K562 (cell line): ENCODE results near the gene TSHB. TPM values are rescaled to one million over a fixed set of nuclear protein-coding genes. Genes with fewer than 3 reads are reported as not detected.

Experiments used
- ATAC-seq: fragments of 200-7000 bp; cut with Tn5 transposase; 3 replicates; pipeline ENCODE4 v1.9.1; 2020; ENCODE audit warnings: moderate library complexity
- BruUV-seq: library from RNA; stranded (reverse); fragments of 400-500 nt; replicated peaks from 2 replicates; lab custom pipeline; 2021; lab: Mats Ljungman, UMichigan
- CTCF ChIA-PET: fragments of 300-600 bp; formaldehyde crosslinking; extraction: SDS; loops from one replicate; lab custom pipeline; 2021; ENCODE audit warnings: low intra/inter-chr PET ratio; lab: Yijun Ruan, JAX
- POLR2A ChIA-PET: fragments of 300-600, 350-650 bp; sonication (Branson Sonifier 250); formaldehyde crosslinking; extraction: SDS; loops from one replicate; lab custom pipeline; 2021; ENCODE audit warnings: antibody characterized with exemption, inconsistent platforms; lab: Yijun Ruan, JAX
- DNase-seq, 4 experiments: peaks; one replicate each; pipeline versions ENCODE4 v3.0.0 to v3.0.0-alpha.2; 2011 to 2018; ENCODE audit warnings: low spot score in 3 of 4, mixed read lengths in 3 of 4; ENCODE audit errors: extremely low read depth in 1 of 4
- FAIRE-seq: peaks from 2 replicates; lab custom pipeline; 2011; peaks lifted over from hg19 to GRCh38; lab: Jason Lieb, UNC
- H2AFZ ChIP-seq: 2 replicates; pipeline ENCODE4 v1.6.0; 2011; ENCODE audit warnings: low read depth, low read length, control low read depth, inconsistent platforms
- H3K27ac ChIP-seq: fragments of 200-600 bp; 3 replicates; pipeline ENCODE4 v1.8.0; 2011; ENCODE audit warnings: low read depth, mild to moderate bottlenecking, control low read depth, inconsistent platforms, low read length, moderate library complexity, mixed read lengths; ENCODE audit errors: extremely low read depth
- H3K27me3 ChIP-seq, 2 experiments: fragments of 300-600 bp in 1 of 2; 2 replicates in 1 of 2; 3 replicates in 1 of 2; pipeline versions ENCODE4 v1.6.0 to v1.8.0; 2011; ENCODE audit warnings: inconsistent platforms in 2 of 2, low read length in 2 of 2, mild to moderate bottlenecking in 1 of 2, mixed read lengths in 1 of 2, moderate library complexity in 1 of 2; ENCODE audit not compliant: control insufficient read depth in 2 of 2, insufficient read depth in 2 of 2
- H3K36me3 ChIP-seq: fragments of 300-600 bp; 3 replicates; pipeline ENCODE4 v1.8.0; 2011; ENCODE audit warnings: mild to moderate bottlenecking, low read length, inconsistent platforms; ENCODE audit not compliant: control insufficient read depth, insufficient read depth
- H3K4me1 ChIP-seq, 2 experiments: fragments of 200-600 bp in 1 of 2; replicated peaks in 1 of 2; 2 replicates in 1 of 2; 3 replicates in 1 of 2; pipeline versions ENCODE4 v1.5.1 to v1.8.0; 2011; ENCODE audit warnings: inconsistent platforms in 2 of 2, low read length in 2 of 2, mild to moderate bottlenecking in 1 of 2, mixed read lengths in 1 of 2, moderate library complexity in 1 of 2; ENCODE audit not compliant: control insufficient read depth in 2 of 2, insufficient read depth in 2 of 2
- H3K4me2 ChIP-seq: 2 replicates; pipeline ENCODE4 v1.6.1; 2011; ENCODE audit warnings: low read length, control low read depth, inconsistent platforms, mixed read lengths; ENCODE audit not compliant: insufficient read depth
- H3K4me3 ChIP-seq: fragments of 200-600 bp; sonication (generic), shearing (Covaris generic); 2 replicates; pipeline ENCODE4 v1.5.1; 2016; ENCODE audit warnings: control low read depth, inconsistent platforms
- H3K79me2 ChIP-seq: fragments of 200-600 bp; 3 replicates; pipeline ENCODE4 v1.8.0; 2011; ENCODE audit warnings: low read length, inconsistent platforms; ENCODE audit not compliant: control insufficient read depth, insufficient read depth
- H3K9ac ChIP-seq, 2 experiments: 2 replicates each; pipeline versions ENCODE4 v1.6.0 to v1.6.1; 2011; ENCODE audit warnings: low read depth in 2 of 2, low read length in 2 of 2, control low read depth in 1 of 2, inconsistent platforms in 1 of 2, mild to moderate bottlenecking in 1 of 2, mixed read lengths in 1 of 2; ENCODE audit not compliant: insufficient read depth in 1 of 2
- H3K9me1 ChIP-seq: one replicate; pipeline ENCODE4 v1.6.0; 2011; ENCODE audit warnings: inconsistent platforms, mild to moderate bottlenecking, low read length, moderate library complexity; ENCODE audit not compliant: control insufficient read depth, insufficient read depth
- H3K9me3 ChIP-seq: replicated peaks from 2 replicates; pipeline ENCODE4 v1.5.1; 2011; ENCODE audit warnings: low read depth, low read length, inconsistent platforms; ENCODE audit not compliant: control insufficient read depth, insufficient read depth
- H4K20me1 ChIP-seq: replicated peaks from 2 replicates; pipeline ENCODE4 v1.6.1; 2011; ENCODE audit warnings: low read length, inconsistent platforms, mixed read lengths; ENCODE audit not compliant: control insufficient read depth, insufficient read depth
- BCOR ChIP-seq: fragments of 450-650 bp; IDR thresholded peaks from 2 replicates; pipeline ENCODE4 v1.6.1; 2016
- BRCA1 ChIP-seq, 2 experiments: fragments of 450-650 bp in 1 of 2; sonication (generic) in 1 of 2; formaldehyde crosslinking in 1 of 2; IDR thresholded peaks; 2 replicates each; pipeline versions ENCODE4 v1.5.0 to v1.6.1; 2017 to 2020; ENCODE audit warnings: mild to moderate bottlenecking in 1 of 2, missing genetic modification reagents in 1 of 2
- ZFP91 ChIP-seq: sonication (generic); formaldehyde crosslinking; IDR thresholded peaks from 2 replicates; pipeline ENCODE4 v1.8.0; 2022; ENCODE audit warnings: mild to moderate bottlenecking, missing genetic modification reagents
- ZNF124 ChIP-seq: sonication (generic); formaldehyde crosslinking; IDR thresholded peaks from 2 replicates; pipeline ENCODE4 v1.8.1; 2022; ENCODE audit warnings: missing genetic modification reagents
- WGBS: fragments of 100-300 bp; shearing (Covaris generic); methylation state at CpG from one replicate; pipeline ENCODE4 v1.1.6; 2016; ENCODE audit warnings: low coverage, mixed read lengths; ENCODE audit not compliant: insufficient coverage; ENCODE audit errors: missing lambda C conversion rate; 5-methylcytosine and 5-hydroxymethylcytosine counted together
- in situ Hi-C: fragments of 300-500 bp; cut with MboI; formaldehyde crosslinking; loops from 4 replicates; pipeline ENCODE4 v1.15.0; 2018; ENCODE audit warnings: inconsistent platforms, mixed read lengths
- intact Hi-C: fragments of 100-400 bp; cut with micrococcal nuclease; formaldehyde crosslinking; loops from 2 replicates; pipeline ENCODE4 v1.14.2; 2022
- polyA plus RNA-seq, 8 experiments: library from polyadenylated mRNA; depleted of rRNA in 4 of 8; stranded (reverse) in 5 of 8; unstranded in 3 of 8; fragments of >200 nt; fragmentation: Nextera tagmentation in 2 of 8; fragmentation: Illumina TruSeq in 1 of 8; extraction: Ambion mirVana in 2 of 8; extraction: Trizol in 1 of 8; gene quantifications; 2 replicates each; pipeline versions ENCODE4 v1.2.1 to v1.2.3, GENCODE V29; 2011 to 2014; ENCODE audit warnings: inconsistent platforms in 1 of 8, missing spikeins in 1 of 8
- total RNA-seq, 7 experiments: library from RNA; depleted of rRNA in 6 of 7; stranded (reverse); fragments of >200 nt in 6 of 7; fragmentation: Illumina TruSeq in 2 of 7; extraction: Trizol in 2 of 7; gene quantifications; 2 replicates each; pipeline versions ENCODE4 v1.2.1 to v1.2.3, GENCODE V29; 2011 to 2021; ENCODE audit warnings: low replicate concordance in 1 of 7
- TF ChIP-seq, protein P1 (sequence below): fragments of 200-800 bp; sonication (Bioruptor generic); IDR thresholded peaks from 2 replicates; pipeline ENCODE4 v1.6.1; 2016; ENCODE audit warnings: missing genetic modification characterization, missing compliant biosample characterization

TSHB gene
- total and polyA plus RNA-seq, 9 of the 15 experiments (the other 6 are each of a cell fraction or from before 2014, with no cell fraction given): not detected

GRCh38 chr1:114988095-114988494 lies 41.5 kb upstream of the TSHB start:
- CTCF ChIA-PET: no interaction called here

More at GRCh38 chr1:114988095-114988494, 41.5 kb upstream of the TSHB start:
- Histone ChIP-seq H4K20me1 (no peaks in the 10 kb centered on the region), H3K79me2 (no peaks in the 10 kb centered on the region), H3K9me3 (no peaks in the 10 kb centered on the region), H3K36me3 (no peaks in the 10 kb centered on the region), H2AFZ (no peak overlapping the region), H3K4me3 (no peak overlapping the region), H3K4me1 (no peaks in the 10 kb centered on the region), H3K9me1 (no peaks in the 10 kb centered on the region), H3K9ac (no peak overlapping the region), H3K27me3 (no peaks in the 10 kb centered on the region), H3K4me2 (no peak overlapping the region), H3K27ac (no peak overlapping the region)
- POLR2A ChIA-PET: no interaction called here
- DNase-seq (no peak), FAIRE-seq (no peak), ATAC-seq (no peak)
- BruUV-seq: no TSS peak
- intact Hi-C loops: no loop called here
- TF ChIP-seq ZNF124 (CRISPR knock-in tag) (no peak), ZFP91 (CRISPR knock-in tag) (no peak), BCOR (no peak), BRCA1 (IDR thresholded peaks at IDR 0.05) (no peak), BRCA1 (CRISPR knock-in tag; IDR thresholded peaks at IDR 0.05) (no peak)
- TF ChIP-seq, protein P1, sequence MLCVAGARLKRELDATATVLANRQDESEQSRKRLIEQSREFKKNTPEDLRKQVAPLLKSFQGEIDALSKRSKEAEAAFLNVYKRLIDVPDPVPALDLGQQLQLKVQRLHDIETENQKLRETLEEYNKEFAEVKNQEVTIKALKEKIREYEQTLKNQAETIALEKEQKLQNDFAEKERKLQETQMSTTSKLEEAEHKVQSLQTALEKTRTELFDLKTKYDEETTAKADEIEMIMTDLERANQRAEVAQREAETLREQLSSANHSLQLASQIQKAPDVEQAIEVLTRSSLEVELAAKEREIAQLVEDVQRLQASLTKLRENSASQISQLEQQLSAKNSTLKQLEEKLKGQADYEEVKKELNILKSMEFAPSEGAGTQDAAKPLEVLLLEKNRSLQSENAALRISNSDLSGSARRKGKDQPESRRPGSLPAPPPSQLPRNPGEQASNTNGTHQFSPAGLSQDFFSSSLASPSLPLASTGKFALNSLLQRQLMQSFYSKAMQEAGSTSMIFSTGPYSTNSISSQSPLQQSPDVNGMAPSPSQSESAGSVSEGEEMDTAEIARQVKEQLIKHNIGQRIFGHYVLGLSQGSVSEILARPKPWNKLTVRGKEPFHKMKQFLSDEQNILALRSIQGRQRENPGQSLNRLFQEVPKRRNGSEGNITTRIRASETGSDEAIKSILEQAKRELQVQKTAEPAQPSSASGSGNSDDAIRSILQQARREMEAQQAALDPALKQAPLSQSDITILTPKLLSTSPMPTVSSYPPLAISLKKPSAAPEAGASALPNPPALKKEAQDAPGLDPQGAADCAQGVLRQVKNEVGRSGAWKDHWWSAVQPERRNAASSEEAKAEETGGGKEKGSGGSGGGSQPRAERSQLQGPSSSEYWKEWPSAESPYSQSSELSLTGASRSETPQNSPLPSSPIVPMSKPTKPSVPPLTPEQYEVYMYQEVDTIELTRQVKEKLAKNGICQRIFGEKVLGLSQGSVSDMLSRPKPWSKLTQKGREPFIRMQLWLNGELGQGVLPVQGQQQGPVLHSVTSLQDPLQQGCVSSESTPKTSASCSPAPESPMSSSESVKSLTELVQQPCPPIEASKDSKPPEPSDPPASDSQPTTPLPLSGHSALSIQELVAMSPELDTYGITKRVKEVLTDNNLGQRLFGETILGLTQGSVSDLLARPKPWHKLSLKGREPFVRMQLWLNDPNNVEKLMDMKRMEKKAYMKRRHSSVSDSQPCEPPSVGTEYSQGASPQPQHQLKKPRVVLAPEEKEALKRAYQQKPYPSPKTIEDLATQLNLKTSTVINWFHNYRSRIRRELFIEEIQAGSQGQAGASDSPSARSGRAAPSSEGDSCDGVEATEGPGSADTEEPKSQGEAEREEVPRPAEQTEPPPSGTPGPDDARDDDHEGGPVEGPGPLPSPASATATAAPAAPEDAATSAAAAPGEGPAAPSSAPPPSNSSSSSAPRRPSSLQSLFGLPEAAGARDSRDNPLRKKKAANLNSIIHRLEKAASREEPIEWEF: no peak
- 0% methylated on average over 1 of the region's 1 CpG for WGBS
- in situ Hi-C loops: no loop called here
